ENCODE data around the gene HMX1. TPM values are rescaled to one million over a fixed set of nuclear protein-coding genes. Genes with fewer than 3 reads are reported as not detected.

Gene HMX1
- total and polyA plus RNA-seq, 12 donors: 2.7 TPM; not detected in 11

DNA sequence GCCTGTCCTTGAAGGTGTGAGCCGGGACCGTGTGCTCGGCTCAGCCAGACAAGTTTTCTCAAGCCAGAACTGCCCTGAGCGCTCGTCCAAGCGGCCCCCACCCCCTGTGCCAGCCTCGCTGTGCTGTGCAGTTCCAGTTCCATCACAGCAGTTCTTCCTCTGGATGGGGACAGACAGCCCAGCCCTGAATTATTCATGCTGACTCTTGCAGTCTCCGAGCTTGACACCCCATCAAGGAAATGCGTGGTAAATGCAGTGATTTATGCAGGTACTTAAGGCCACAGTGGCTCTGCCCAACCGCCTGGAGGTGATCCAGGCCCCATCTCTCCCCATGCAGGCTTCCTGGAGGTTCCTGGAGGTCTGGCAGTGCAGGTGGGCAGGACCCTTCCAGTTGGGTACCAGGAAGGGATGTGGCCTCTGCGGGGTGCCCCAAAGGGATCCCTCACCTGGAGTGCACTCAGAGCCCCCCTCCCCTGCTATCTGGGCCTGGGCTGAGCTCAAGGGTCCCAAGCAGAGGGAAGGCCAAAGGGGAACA lies 44.8 kb upstream of the HMX1 start:
- Histone ChIP-seq H3K27me3 (peaks cover 10% of the 10 kb centered on the region), H3K4me3 (no peak overlapping the region), H3K36me3 (replicated peaks in 1 of 2) (no peaks in the 10 kb centered on the region), H3K4me1 (replicated peaks in 1 of 2) (no peaks in the 10 kb centered on the region), H3K9me3 (replicated peaks in 1 of 3) (no peaks in the 10 kb centered on the region), H3K27ac (no peak overlapping the region)
- WGBS, 4 donors: 34 to 50% (median 47%) methylated on average over 2 to 11 of the region's 11 CpGs; no CpG with 5 or more reads in 1 of the 4 donors
- peak in 2 of 7 donors; percentile 6 to 34 for DNase-seq
- intact Hi-C loops (cut with DNase I): loop anchor here (10.0 kb wide), 1 partner anchor 312 kb away; no protein-coding TSS in a partner anchor
- TF ChIP-seq, protein P1, sequence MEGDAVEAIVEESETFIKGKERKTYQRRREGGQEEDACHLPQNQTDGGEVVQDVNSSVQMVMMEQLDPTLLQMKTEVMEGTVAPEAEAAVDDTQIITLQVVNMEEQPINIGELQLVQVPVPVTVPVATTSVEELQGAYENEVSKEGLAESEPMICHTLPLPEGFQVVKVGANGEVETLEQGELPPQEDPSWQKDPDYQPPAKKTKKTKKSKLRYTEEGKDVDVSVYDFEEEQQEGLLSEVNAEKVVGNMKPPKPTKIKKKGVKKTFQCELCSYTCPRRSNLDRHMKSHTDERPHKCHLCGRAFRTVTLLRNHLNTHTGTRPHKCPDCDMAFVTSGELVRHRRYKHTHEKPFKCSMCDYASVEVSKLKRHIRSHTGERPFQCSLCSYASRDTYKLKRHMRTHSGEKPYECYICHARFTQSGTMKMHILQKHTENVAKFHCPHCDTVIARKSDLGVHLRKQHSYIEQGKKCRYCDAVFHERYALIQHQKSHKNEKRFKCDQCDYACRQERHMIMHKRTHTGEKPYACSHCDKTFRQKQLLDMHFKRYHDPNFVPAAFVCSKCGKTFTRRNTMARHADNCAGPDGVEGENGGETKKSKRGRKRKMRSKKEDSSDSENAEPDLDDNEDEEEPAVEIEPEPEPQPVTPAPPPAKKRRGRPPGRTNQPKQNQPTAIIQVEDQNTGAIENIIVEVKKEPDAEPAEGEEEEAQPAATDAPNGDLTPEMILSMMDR (IDR thresholded peaks at IDR 0.05): no peak
- no peak for TF ChIP-seq POLR2A (IDR thresholded peaks at IDR 0.05)

DNA sequence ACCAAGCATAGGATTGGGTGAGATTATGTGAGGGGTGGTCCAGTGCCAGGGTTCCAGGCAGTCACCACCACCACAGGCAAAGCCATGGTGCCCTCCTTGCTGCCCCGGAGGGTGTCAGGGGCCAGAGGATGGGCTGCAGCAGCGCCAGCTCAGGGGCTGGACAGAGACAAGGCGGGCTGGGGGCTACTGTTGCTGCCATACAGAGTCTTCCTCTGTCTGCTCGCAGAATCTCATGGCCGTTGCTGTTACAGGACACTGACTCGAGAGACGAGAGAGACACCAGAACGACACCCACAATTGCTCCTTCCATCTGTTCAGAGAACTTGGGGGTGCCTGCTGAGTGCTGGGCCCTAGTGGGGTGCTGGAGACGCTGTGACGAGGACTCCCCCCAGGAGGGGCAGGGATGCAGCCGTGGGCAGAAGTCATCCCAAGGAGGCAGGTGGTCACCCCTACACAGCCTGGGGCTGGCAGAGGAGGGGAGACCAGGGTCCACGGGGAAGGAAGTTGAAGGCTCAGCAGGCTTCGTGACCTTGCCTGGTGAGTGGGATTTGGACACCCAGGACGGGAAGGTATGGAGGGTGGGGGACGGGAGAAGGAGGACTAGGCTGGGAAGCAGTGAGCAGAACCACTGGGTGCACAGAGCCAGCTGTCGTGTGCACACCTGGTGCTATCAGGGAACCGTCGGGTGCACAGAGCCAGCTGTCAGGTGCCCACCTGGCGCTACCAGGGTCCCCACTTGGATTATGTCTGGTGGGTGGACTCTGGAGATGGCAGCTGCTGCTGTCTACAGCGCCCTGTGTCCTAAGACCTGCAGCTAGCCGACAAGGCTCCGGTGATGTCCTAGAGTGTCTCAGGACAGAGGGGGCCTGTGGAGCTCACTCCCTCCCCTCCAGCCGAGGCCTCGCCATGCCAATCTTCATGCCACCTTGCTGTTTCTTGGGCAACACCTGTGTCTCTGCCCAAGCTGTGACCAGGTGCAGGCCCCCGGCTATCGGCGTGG lies 43.9 kb upstream of the HMX1 start:
- intact Hi-C loops (cut with DNase I): loop anchor here (10.0 kb wide), 1 partner anchor 311 kb away; no protein-coding TSS in a partner anchor
- H3K4me1 ChIP-seq (replicated peaks in 1 of 2): no peaks in the 10 kb centered on the region
- TF ChIP-seq POLR2A (IDR thresholded peaks at IDR 0.05): no peak
- TF ChIP-seq, protein P1 (IDR thresholded peaks at IDR 0.05): no peak
- no peaks in the 10 kb centered on the region for H3K9me3 ChIP-seq (replicated peaks in 1 of 3)
- H3K4me3 ChIP-seq: no peak overlapping the region
- H3K27me3 ChIP-seq: peaks cover 4% of the 10 kb centered on the region
- H3K27ac ChIP-seq: no peak overlapping the region
- H3K36me3 ChIP-seq (replicated peaks in 1 of 2): no peaks in the 10 kb centered on the region
- WGBS, 4 donors: 57 to 83% (median 72%) methylated on average over 9 to 27 of the region's 27 CpGs
- peak in 2 of 7 donors; percentile 9 to 23 for DNase-seq

DNA sequence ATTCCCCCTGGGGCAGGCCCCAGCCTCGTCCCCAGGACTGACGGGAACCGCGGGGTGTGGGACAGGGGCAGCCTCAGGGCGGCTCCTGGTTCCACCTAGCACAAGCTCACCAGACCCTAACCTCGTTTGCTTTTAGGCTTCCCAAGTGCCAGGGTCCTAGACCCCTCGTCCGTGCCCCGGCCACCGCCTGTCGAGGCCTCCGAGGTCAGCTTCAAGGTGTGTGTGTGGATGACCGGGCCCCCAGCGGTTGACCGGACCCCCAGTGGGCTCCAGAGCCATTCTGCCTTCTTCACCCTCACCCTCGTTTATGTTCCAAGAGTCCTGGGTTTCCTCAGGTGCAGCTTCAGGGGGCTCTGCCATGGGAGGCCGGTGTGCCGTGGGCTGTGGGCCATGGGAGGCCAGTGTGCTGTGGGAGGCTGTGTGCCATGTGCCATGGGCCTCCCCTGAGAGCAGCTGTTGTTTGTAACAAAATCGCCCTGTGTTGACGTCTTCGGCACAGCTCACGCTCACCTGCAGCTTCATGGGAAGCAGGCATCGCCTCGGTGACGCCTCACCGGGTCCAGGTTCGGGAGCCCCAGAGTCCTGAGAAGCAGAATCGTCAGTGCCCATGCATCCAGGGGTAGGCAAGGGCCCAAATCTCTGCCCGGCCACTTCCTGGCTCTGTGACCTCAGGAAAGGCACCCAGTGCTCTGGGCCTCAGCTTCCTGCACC lies 43.0 kb upstream of the HMX1 start:
- Histone ChIP-seq H3K4me1 (replicated peaks in 1 of 2) (no peaks in the 10 kb centered on the region), H3K27me3 (no peaks in the 10 kb centered on the region), H3K4me3 (no peak overlapping the region), H3K9me3 (replicated peaks in 1 of 3) (no peaks in the 10 kb centered on the region), H3K27ac (no peak overlapping the region), H3K36me3 (replicated peaks in 1 of 2) (no peaks in the 10 kb centered on the region)
- no peak for TF ChIP-seq POLR2A (IDR thresholded peaks at IDR 0.05)
- TF ChIP-seq, protein P1 (IDR thresholded peaks at IDR 0.05): no peak
- intact Hi-C loops (cut with DNase I): loop anchor here (10.0 kb wide), 1 partner anchor 310 kb away; no protein-coding TSS in a partner anchor
- 66 to 81% (median 73%) methylated on average over 6 to 29 of the region's 29 CpGs for WGBS, 4 donors
- DNase-seq: peak in 2 of 7 donors; percentile 4 to 21
